HFF-Myc (cell line): ENCODE results near the gene PC.
"Not testable (repeated sequence)": the region's sequence is repeated elsewhere in the genome, so short reads cannot be mapped to it uniquely, and the experiment has no call there.

ENCODE experiments used
- DNase-seq: peaks from one replicate; pipeline ENCODE4 v3.0.0-alpha.2; 2011; ENCODE audit warnings: low read depth; ENCODE audit errors: extremely low read depth
- H3K4me3 ChIP-seq: replicated peaks from 2 replicates; pipeline ENCODE4 v1.5.1; 2011; ENCODE audit warnings: low read depth, mild to moderate bottlenecking, control low read depth, low read length
- TF ChIP-seq, protein P1 (sequence below): IDR thresholded peaks from 2 replicates; pipeline ENCODE4 v1.5.1; 2012; ENCODE audit warnings: mild to moderate bottlenecking, low read depth, low read length, control low read depth; ENCODE audit errors: missing control alignments

PC gene

DNA sequence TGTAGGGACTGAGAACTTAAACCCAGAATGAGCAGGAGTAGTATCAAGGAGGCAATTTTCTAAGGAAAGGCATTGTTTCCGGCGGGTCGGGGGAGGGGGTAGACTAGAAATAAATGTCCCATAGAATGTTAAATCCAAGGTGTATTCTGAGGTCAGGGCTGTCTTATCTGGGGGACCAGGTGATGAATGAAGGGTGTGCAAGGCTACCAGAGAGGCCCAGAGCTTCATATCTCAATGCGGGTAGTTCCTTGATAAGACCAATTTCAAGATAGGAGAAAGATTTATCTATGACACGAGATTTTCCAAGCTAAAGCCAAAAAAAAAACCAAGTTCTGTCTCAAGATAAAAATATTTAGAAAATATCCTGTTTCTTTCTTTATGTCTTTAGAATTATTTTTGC, 123.2 kb downstream of the PC start:
- TF ChIP-seq, protein P1, sequence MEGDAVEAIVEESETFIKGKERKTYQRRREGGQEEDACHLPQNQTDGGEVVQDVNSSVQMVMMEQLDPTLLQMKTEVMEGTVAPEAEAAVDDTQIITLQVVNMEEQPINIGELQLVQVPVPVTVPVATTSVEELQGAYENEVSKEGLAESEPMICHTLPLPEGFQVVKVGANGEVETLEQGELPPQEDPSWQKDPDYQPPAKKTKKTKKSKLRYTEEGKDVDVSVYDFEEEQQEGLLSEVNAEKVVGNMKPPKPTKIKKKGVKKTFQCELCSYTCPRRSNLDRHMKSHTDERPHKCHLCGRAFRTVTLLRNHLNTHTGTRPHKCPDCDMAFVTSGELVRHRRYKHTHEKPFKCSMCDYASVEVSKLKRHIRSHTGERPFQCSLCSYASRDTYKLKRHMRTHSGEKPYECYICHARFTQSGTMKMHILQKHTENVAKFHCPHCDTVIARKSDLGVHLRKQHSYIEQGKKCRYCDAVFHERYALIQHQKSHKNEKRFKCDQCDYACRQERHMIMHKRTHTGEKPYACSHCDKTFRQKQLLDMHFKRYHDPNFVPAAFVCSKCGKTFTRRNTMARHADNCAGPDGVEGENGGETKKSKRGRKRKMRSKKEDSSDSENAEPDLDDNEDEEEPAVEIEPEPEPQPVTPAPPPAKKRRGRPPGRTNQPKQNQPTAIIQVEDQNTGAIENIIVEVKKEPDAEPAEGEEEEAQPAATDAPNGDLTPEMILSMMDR, result no peak
- no peak overlapping the region for H3K4me3 ChIP-seq
- DNase-seq, result no peak

- DNase-seq, result no peak
- TF ChIP-seq, protein P1, result no peak
- H3K4me3 ChIP-seq, result no peak overlapping the region
These were observed 123.7 kb downstream of the PC start for GRCh38 chr11:66834539-66834845.

DNA sequence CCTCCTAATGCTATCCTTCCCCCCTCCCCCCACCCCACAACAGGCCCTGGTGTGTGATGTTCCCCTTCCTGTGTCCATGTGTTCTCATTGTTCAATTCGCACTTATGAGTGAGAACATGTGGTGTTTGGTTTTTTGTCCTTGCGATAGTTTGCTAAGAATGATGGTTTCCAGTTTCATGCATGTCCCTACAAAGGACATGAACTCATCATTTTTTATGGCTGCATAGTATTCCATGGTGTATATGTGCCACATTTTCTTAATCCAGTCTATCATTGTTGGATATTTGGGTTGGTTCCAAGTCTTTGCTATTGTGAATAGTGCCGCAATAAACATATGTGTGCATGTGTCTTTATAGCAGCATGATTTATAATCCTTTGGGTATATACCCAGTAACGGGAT, 133.6 kb downstream of the PC start:
- not testable (repeated sequence) for H3K4me3 ChIP-seq, DNase-seq

GRCh38 chr11:66823700-66824099, 134.5 kb downstream of the PC start:
- no peak for DNase-seq
- TF ChIP-seq, protein P1, result no peak
- no peak overlapping the region for H3K4me3 ChIP-seq

- DNase-seq, result no peak
- H3K4me3 ChIP-seq, result no peak overlapping the region
- TF ChIP-seq, protein P1, result no peak
These were observed 137.3 kb downstream of the PC start for GRCh38 chr11:66820901-66821300.

DNA sequence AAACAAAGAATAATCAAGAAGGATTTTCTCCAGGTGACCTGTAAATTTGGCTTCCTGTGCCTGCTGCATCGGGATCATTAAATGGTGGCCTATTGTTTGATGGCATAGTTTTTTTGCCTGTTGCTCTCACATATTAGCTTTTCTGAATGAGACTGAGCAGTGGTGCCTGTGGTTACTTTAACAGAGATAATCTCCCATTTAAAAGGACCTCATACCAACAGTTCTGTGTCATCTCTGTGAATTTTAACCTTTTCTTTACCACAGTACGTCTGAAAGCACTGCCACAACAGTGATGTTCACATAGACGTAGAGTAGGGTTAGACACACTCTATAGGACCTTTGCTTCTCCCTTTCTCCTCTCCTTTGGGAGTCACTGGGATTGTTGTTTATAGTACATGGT, 137.8 kb downstream of the PC start:
- TF ChIP-seq, protein P1, result no peak
- no peak overlapping the region for H3K4me3 ChIP-seq
- DNase-seq, result no peak

DNA sequence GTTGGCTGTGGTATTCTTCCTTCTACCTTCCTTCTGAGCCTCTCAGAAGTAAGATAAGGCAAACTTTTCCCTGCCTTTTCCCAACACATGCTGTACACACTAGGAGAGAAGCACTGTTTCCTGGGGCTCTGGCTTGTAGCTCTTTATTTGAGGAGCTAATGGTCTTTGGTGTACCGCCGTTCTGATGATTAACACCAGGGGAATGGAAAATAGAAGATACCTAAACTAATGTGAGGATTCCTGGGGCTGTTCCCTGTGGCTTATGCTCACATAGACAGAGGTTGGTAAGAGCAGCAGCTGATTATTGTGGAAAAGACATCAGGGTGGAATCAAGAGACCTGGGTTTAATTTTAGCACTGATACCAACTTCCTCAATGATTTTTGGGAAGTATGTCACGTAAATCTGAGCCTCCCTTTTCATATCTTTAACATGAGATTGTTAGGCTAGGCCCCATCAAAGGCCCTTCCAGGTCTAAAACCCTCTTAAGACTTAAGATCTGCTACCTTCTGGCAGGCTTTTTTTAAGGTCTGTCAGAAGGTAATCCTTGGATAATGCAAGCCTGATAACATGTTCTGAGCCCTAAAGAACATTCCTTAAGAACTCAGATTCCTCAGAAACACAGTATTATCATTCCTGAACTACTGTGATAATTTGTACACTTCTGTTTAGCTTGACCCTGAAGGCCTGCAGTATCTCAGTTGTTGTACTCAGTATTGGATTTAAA, 139.8 kb downstream of the PC start:
- DNase-seq, result no peak
- no peak overlapping the region for H3K4me3 ChIP-seq
- TF ChIP-seq, protein P1, result no peak
